Endothelial cell of umbilical vein (primary cell): ENCODE measurements around the gene MED12L. TPM values are rescaled to one million over a fixed set of nuclear protein-coding genes. Genes with fewer than 3 reads are reported as not detected.

ENCODE experiments used
- BruUV-seq: library from RNA; stranded (reverse); fragments of 400-500 nt; replicated peaks from 2 replicates; lab custom pipeline; 2021; lab: Mats Ljungman, UMichigan
- CTCF ChIA-PET: fragments of 300-600, 350-600 bp; sonication (Branson Sonifier 250); formaldehyde crosslinking; loops from one replicate; lab custom pipeline; 2021; ENCODE audit warnings: antibody characterized with exemption, inconsistent platforms; lab: Charles Lee
- POLR2A ChIA-PET: fragments of 300-600, 350-600 bp; sonication (Branson Sonifier 250); formaldehyde crosslinking; loops from one replicate; lab custom pipeline; 2021; ENCODE audit warnings: antibody characterized with exemption, inconsistent platforms; lab: Charles Lee
- DNase-seq: peaks from one replicate; pipeline ENCODE4 v3.0.0-alpha.2; 2011; ENCODE audit warnings: low read depth, low spot score
- FAIRE-seq: peaks from 2 replicates; lab custom pipeline; 2011; peaks lifted over from hg19 to GRCh38; lab: Jason Lieb, UNC
- H2AFZ ChIP-seq: 2 replicates; pipeline ENCODE4 v1.6.0; 2012; ENCODE audit warnings: low read depth, low read length, control low read depth, inconsistent platforms
- H3K27ac ChIP-seq: 2 replicates; pipeline ENCODE4 v1.5.1; 2011; ENCODE audit warnings: low read depth, mild to moderate bottlenecking, control low read depth, low read length, moderate library complexity; ENCODE audit not compliant: insufficient read depth
- H3K27me3 ChIP-seq, 2 experiments: 2 replicates each; pipeline versions ENCODE4 v1.6.0 to v1.6.1; 2011; ENCODE audit warnings: low read length in 2 of 2, mixed read lengths in 1 of 2; ENCODE audit not compliant: control insufficient read depth in 2 of 2, insufficient read depth in 2 of 2
- H3K36me3 ChIP-seq, 2 experiments: 2 replicates in 1 of 2; 3 replicates in 1 of 2; pipeline ENCODE4 v1.5.1; 2011; ENCODE audit warnings: low read length in 2 of 2, mild to moderate bottlenecking in 1 of 2, moderate library complexity in 1 of 2; ENCODE audit not compliant: control insufficient read depth in 2 of 2, insufficient read depth in 2 of 2; ENCODE audit errors: extremely low read depth in 1 of 2
- H3K4me1 ChIP-seq: 3 replicates; pipeline ENCODE4 v1.5.1; 2011; ENCODE audit warnings: mild to moderate bottlenecking, low read length; ENCODE audit not compliant: control insufficient read depth, insufficient read depth; ENCODE audit errors: extremely low read depth
- H3K4me2 ChIP-seq: 2 replicates; pipeline ENCODE4 v1.6.1; 2011; ENCODE audit warnings: low read length, control low read depth, mixed read lengths; ENCODE audit not compliant: insufficient read depth
- H3K4me3 ChIP-seq, 3 experiments: fragments of 200-600 bp in 1 of 3; sonication (generic), shearing (Covaris generic) in 1 of 3; replicated peaks in 1 of 3; 2 replicates each; pipeline ENCODE4 v1.5.1; 2011 to 2016; ENCODE audit warnings: control low read depth in 3 of 3, low read length in 3 of 3, mild to moderate bottlenecking in 2 of 3, inconsistent platforms in 1 of 3, low read depth in 1 of 3, moderate library complexity in 1 of 3; ENCODE audit not compliant: insufficient read depth in 1 of 3
- H3K79me2 ChIP-seq: 2 replicates; pipeline ENCODE4 v1.6.0; 2012; ENCODE audit warnings: low read length, inconsistent platforms; ENCODE audit not compliant: control insufficient read depth, insufficient read depth
- H3K9ac ChIP-seq: replicated peaks from 2 replicates; pipeline ENCODE3; 2011; ENCODE audit warnings: low read length, control low read depth; ENCODE audit not compliant: insufficient read depth; ENCODE audit errors: extremely low read depth
- H3K9me1 ChIP-seq: replicated peaks from 3 replicates; pipeline ENCODE4 v1.6.0; 2011; ENCODE audit warnings: mild to moderate bottlenecking, low read length; ENCODE audit not compliant: control insufficient read depth, insufficient read depth; ENCODE audit errors: extremely low read depth
- H3K9me3 ChIP-seq: replicated peaks from 2 replicates; pipeline ENCODE4 v1.5.1; 2012; ENCODE audit warnings: low read length, inconsistent platforms; ENCODE audit not compliant: control insufficient read depth, insufficient read depth
- H4K20me1 ChIP-seq: replicated peaks from 2 replicates; pipeline ENCODE3; 2011; ENCODE audit warnings: mild to moderate bottlenecking, low read length; ENCODE audit not compliant: control insufficient read depth, insufficient read depth; ENCODE audit errors: extremely low read depth
- CTCF ChIP-seq, 2 donors: IDR thresholded peaks; 1 replicate in 1 of 2; 2 replicates in 1 of 2; pipeline ENCODE4 v1.5.1; 2011; ENCODE audit warnings: low read length in 2 of 2, mild to moderate bottlenecking in 2 of 2, moderate library complexity in 2 of 2, control low read depth in 1 of 2, inconsistent platforms in 1 of 2, low read depth in 1 of 2; ENCODE audit not compliant: insufficient read depth in 1 of 2; ENCODE audit errors: extremely low read depth in 1 of 2
- EZH2 ChIP-seq: IDR thresholded peaks from 2 replicates; pipeline ENCODE4 v1.6.1; 2012; ENCODE audit warnings: borderline replicate concordance, low read depth, mild to moderate bottlenecking, moderate library complexity, low read length, inconsistent platforms; ENCODE audit not compliant: severe bottlenecking
- FOS ChIP-seq: IDR thresholded peaks from 2 replicates; pipeline ENCODE4 v1.6.1; 2011; ENCODE audit warnings: mild to moderate bottlenecking, low read length, moderate library complexity, borderline replicate concordance; ENCODE audit not compliant: insufficient read depth
- GATA2 ChIP-seq: IDR thresholded peaks from 2 replicates; pipeline ENCODE4 v1.7.0; 2011; ENCODE audit warnings: low read depth, mild to moderate bottlenecking, moderate library complexity, mixed read lengths, low read length; ENCODE audit not compliant: insufficient read length, insufficient read depth
- JUN ChIP-seq: IDR thresholded peaks from 2 replicates; pipeline ENCODE4 v1.6.1; 2011; ENCODE audit warnings: borderline replicate concordance, low read depth; ENCODE audit not compliant: insufficient read length, insufficient read depth
- MAX ChIP-seq: IDR thresholded peaks from 2 replicates; pipeline ENCODE4 v1.6.1; 2011; ENCODE audit not compliant: insufficient read depth, insufficient read length
- MYC ChIP-seq: IDR thresholded peaks from one replicate; pipeline ENCODE4 v1.6.1; 2011; ENCODE audit warnings: mild to moderate bottlenecking, low read depth, low read length
- POLR2A ChIP-seq: IDR thresholded peaks from 2 replicates; pipeline ENCODE4 v1.6.1; 2012; ENCODE audit warnings: low read depth, mild to moderate bottlenecking, control low read depth, low read length
- POLR2AphosphoS5 ChIP-seq: IDR thresholded peaks from 2 replicates; pipeline ENCODE4 v1.6.1; 2012; ENCODE audit warnings: low read depth, mild to moderate bottlenecking, control low read depth, low read length, moderate library complexity; ENCODE audit not compliant: insufficient read depth
- dilution Hi-C: fragments of 300-500 bp; cut with MboI; formaldehyde crosslinking; loops from one replicate; pipeline ENCODE4 v1.15.0; 2019; ENCODE audit warnings: low sequenced_read_pairs; ENCODE audit not compliant: extremely low pct_ligation_motif_present
- intact Hi-C: fragments of 100-400 bp; cut with micrococcal nuclease; formaldehyde crosslinking; loops from one replicate; pipeline ENCODE4 v1.10.0; 2022
- polyA plus RNA-seq, 4 experiments: library from polyadenylated mRNA; depleted of rRNA in 3 of 4; stranded (reverse) in 3 of 4; unstranded in 1 of 4; fragments of >200 nt; gene quantifications; 2 replicates each; pipeline versions ENCODE4 v1.2.1 to v1.2.3, GENCODE V29; 2011 to 2012; ENCODE audit warnings: missing spikeins in 1 of 4
- total RNA-seq: library from RNA; stranded (reverse); gene quantifications from 2 replicates; pipeline ENCODE4 v1.2.3, GENCODE V29; 2021

Gene MED12L
- total and polyA plus RNA-seq, 2 donors (not counting 3 experiments of a cell fraction or from before 2014, with no cell fraction given) = 0.03 to 0.27 TPM

- CTCF ChIA-PET = no interaction called here
- no peak for FAIRE-seq
- no TSS peak for BruUV-seq
- no peaks in the 10 kb centered on the region for H3K36me3 ChIP-seq
- TF ChIP-seq GATA2 (no peak), POLR2A (no peak), MAX (no peak), MYC (no peak), CTCF (IDR thresholded peaks at IDR 0.05; ENCODE audit: extremely low read depth in 1 of 2, insufficient read depth in 1 of 2, low read depth in 1 of 2, low read length in 2 of 2) (no peak), EZH2 (no peak), JUN (no peak), POLR2AphosphoS5 (no peak), FOS (no peak)
- H3K9me3 ChIP-seq = no peaks in the 10 kb centered on the region
- no peak overlapping the region for H2AFZ ChIP-seq
- dilution Hi-C loops (no loop called here), intact Hi-C loops (no loop called here)
- no peak for DNase-seq
- no peaks in the 10 kb centered on the region for H3K9me1 ChIP-seq
- H3K79me2 ChIP-seq = no peaks in the 10 kb centered on the region
- H3K9ac ChIP-seq = no peak overlapping the region
- H3K4me1 ChIP-seq = no peaks in the 10 kb centered on the region
- no peaks in the 10 kb centered on the region for H4K20me1 ChIP-seq
- no peak overlapping the region for H3K4me3 ChIP-seq
- H3K4me2 ChIP-seq = no peak overlapping the region
- POLR2A ChIA-PET = no interaction called here
- H3K27me3 ChIP-seq = peaks cover 0 to 2% of the 10 kb centered on the region in 2 experiments
- no peak overlapping the region for H3K27ac ChIP-seq
These were observed 318.9 kb downstream of the MED12L start for GRCh38 chr3:151404316-151404715.
